Stomach (tissue), 9 donors: ENCODE measurements around the gene FIBP. TPM values are rescaled to one million over a fixed set of nuclear protein-coding genes. Genes with fewer than 3 reads are reported as not detected.

Experiments used
- DNase-seq, 2 donors: peaks; one replicate each; pipeline versions ENCODE4 v3.0.0 to v3.0.0-alpha.2; 2013 to 2019
- H3K27ac ChIP-seq, 5 donors: fragments of 200-600 bp in 4 of 5; sonication (generic) in 4 of 5; one replicate each; pipeline ENCODE4 v1.5.1; 2013 to 2019; ENCODE audit warnings: mild to moderate bottlenecking in 1 of 5, moderate library complexity in 1 of 5
- H3K27me3 ChIP-seq, 3 donors: fragments of 200-600 bp; sonication (generic); one replicate each; pipeline ENCODE4 v1.5.1; 2017 to 2019; ENCODE audit warnings: mixed run types in 1 of 3
- H3K36me3 ChIP-seq, 4 donors: fragments of 200-600 bp; sonication (generic); 1 replicate in 3 of 4; 2 replicates in 1 of 4; pipeline ENCODE4 v1.5.1; 2016 to 2019
- H3K4me1 ChIP-seq, 4 donors: fragments of 200-600 bp; sonication (generic); one replicate each; pipeline ENCODE4 v1.5.1; 2016 to 2019
- H3K4me3 ChIP-seq, 4 donors: fragments of 200-600 bp; sonication (generic) in 3 of 4; one replicate each; pipeline ENCODE4 v1.5.1; 2016 to 2019; ENCODE audit warnings: mild to moderate bottlenecking in 1 of 4
- H3K9me3 ChIP-seq, 4 donors: fragments of 200-600 bp; sonication (generic); one replicate each; pipeline ENCODE4 v1.5.1; 2016 to 2019
- CTCF ChIP-seq, 7 experiments: fragments of 450-650 bp in 4 of 7; fragments of 200-600 bp in 3 of 7; sonication (generic) in 3 of 7; IDR thresholded peaks; one replicate each; pipeline ENCODE4 v1.5.1; 2016 to 2019; ENCODE audit warnings: antibody characterized with exemption in 7 of 7, control low read depth in 2 of 7, mild to moderate bottlenecking in 1 of 7
- EP300 ChIP-seq: sonication (generic); formaldehyde crosslinking; IDR thresholded peaks from one replicate; pipeline ENCODE4 v1.6.1; 2017; ENCODE audit warnings: antibody characterized with exemption
- POLR2A ChIP-seq, 4 donors: fragments of 450-650 bp; IDR thresholded peaks; one replicate each; pipeline ENCODE4 v1.6.1; 2016; ENCODE audit warnings: antibody characterized with exemption in 4 of 4, control low read depth in 2 of 4, mild to moderate bottlenecking in 1 of 4, moderate library complexity in 1 of 4
- POLR2AphosphoS5 ChIP-seq, 3 donors: sonication (generic); formaldehyde crosslinking; IDR thresholded peaks; one replicate each; pipeline ENCODE4 v1.6.1; 2016; ENCODE audit warnings: antibody characterized with exemption in 3 of 3
- WGBS, 5 donors: extraction: QIAGEN DNeasy Blood & Tissue Kit in 3 of 5; methylation state at CpG; one replicate each; pipeline versions ENCODE4 v1.1.5 to v1.1.7; 2013 to 2018; 5-methylcytosine and 5-hydroxymethylcytosine counted together
- intact Hi-C: fragments of 100-400 bp; cut with DNase I; formaldehyde crosslinking; loops from one replicate; pipeline ENCODE4 v1.15.1; 2023; ENCODE audit warnings: low total_unique reads
- polyA plus RNA-seq, 3 donors: library from polyadenylated mRNA; stranded (reverse); fragments of 200-250 nt; gene quantifications; one replicate each; pipeline ENCODE4 v1.2.3, GENCODE V29; 2013
- total RNA-seq, 5 donors: library from RNA; depleted of rRNA; stranded (reverse); fragments of >200 nt; gene quantifications; one replicate each; pipeline versions ENCODE4 v1.1.0 to v1.2.3, GENCODE V29; 2014 to 2016
- donor health status: healthy with polysubstance abuse.
- donor health status: Bipolar disorder and iron deficiency.
- donor health status: healthy.

The FIBP gene
- total and polyA plus RNA-seq, 8 donors: 25.4 to 488 (median 70.2) TPM

- H3K4me3 ChIP-seq: no peak overlapping the region
- no peaks in the 10 kb centered on the region for H3K27me3 ChIP-seq
- intact Hi-C loops: no loop called here
- peak overlapping the region in 1 of 5 donors; percentile 91 for H3K27ac ChIP-seq
- no peak for DNase-seq
- H3K9me3 ChIP-seq: no peaks in the 10 kb centered on the region
- peaks cover 14 to 60% (median 48%) of the 10 kb centered on the region in 4 donors for H3K36me3 ChIP-seq
- WGBS, 5 donors: 74 to 80% (median 79%) methylated on average over 23 to 24 of the region's 24 CpGs
- no peak for TF ChIP-seq POLR2A (IDR thresholded peaks at IDR 0.05)
- no peak for TF ChIP-seq POLR2AphosphoS5 (IDR thresholded peaks at IDR 0.05)
- no peak for TF ChIP-seq CTCF (IDR thresholded peaks at IDR 0.05)
- no peak for TF ChIP-seq EP300
- peaks cover 34 to 58% (median 41%) of the 10 kb centered on the region in 4 donors for H3K4me1 ChIP-seq
Observed at GRCh38 chr11:65869643-65870306, 18.5 kb downstream of the FIBP start.

- Histone ChIP-seq H3K36me3 (peaks cover 22 to 69% (median 57%) of the 10 kb centered on the region in 4 donors), H3K4me3 (no peak overlapping the region), H3K27ac (peak overlapping the region in 2 of 5 donors; percentile 5 to 8), H3K9me3 (no peaks in the 10 kb centered on the region), H3K27me3 (no peaks in the 10 kb centered on the region), H3K4me1 (peaks cover 31 to 56% (median 38%) of the 10 kb centered on the region in 4 donors)
- 73 to 90% (median 84%) methylated on average over 3 of the region's 3 CpGs for WGBS, 5 donors
- DNase-seq: no peak
- intact Hi-C loops: no loop called here
- TF ChIP-seq CTCF (IDR thresholded peaks at IDR 0.05) (no peak), EP300 (no peak), POLR2A (IDR thresholded peaks at IDR 0.05) (no peak), POLR2AphosphoS5 (IDR thresholded peaks at IDR 0.05) (no peak)
Observed at GRCh38 chr11:65868907-65869306, 19.4 kb downstream of the FIBP start.

- no peak for DNase-seq
- H3K4me1 ChIP-seq: peaks cover 26 to 56% (median 36%) of the 10 kb centered on the region in 4 donors
- WGBS, 5 donors: 81 to 87% (median 84%) methylated on average over 14 to 19 of the region's 19 CpGs
- intact Hi-C loops: no loop called here
- H3K36me3 ChIP-seq: peaks cover 30 to 76% (median 64%) of the 10 kb centered on the region in 4 donors
- TF ChIP-seq EP300: no peak
- TF ChIP-seq CTCF (IDR thresholded peaks at IDR 0.05): no peak
- TF ChIP-seq POLR2A (IDR thresholded peaks at IDR 0.05): no peak
- no peak for TF ChIP-seq POLR2AphosphoS5 (IDR thresholded peaks at IDR 0.05)
- no peaks in the 10 kb centered on the region for H3K27me3 ChIP-seq
- peak overlapping the region in 1 of 5 donors; percentile 20 for H3K27ac ChIP-seq
- no peaks in the 10 kb centered on the region for H3K9me3 ChIP-seq
- H3K4me3 ChIP-seq: no peak overlapping the region
Observed at GRCh38 chr11:65868076-65868667, 20.1 kb downstream of the FIBP start.

- Histone ChIP-seq H3K9me3 (no peaks in the 10 kb centered on the region), H3K27me3 (no peaks in the 10 kb centered on the region), H3K4me1 (peaks cover 20 to 58% (median 34%) of the 10 kb centered on the region in 4 donors), H3K27ac (no peak overlapping the region), H3K36me3 (peaks cover 37 to 83% (median 71%) of the 10 kb centered on the region in 4 donors), H3K4me3 (no peak overlapping the region)
- 60 to 71% (median 63%) methylated on average over 27 to 29 of the region's 29 CpGs for WGBS, 5 donors
- intact Hi-C loops: no loop called here
- no peak for DNase-seq
- no peak for TF ChIP-seq POLR2A (IDR thresholded peaks at IDR 0.05)
- TF ChIP-seq POLR2AphosphoS5 (IDR thresholded peaks at IDR 0.05): no peak
- no peak for TF ChIP-seq CTCF (IDR thresholded peaks at IDR 0.05)
- TF ChIP-seq EP300: no peak
Observed at GRCh38 chr11:65867284-65868071, 20.8 kb downstream of the FIBP start.
